Dedifferentiated amniotic fluid mesenchymal stem cell (primary cell): Measurements from ENCODE around the gene FGF8.
A peak's percentile ranks its signal among the peaks of the same experiment; 100 is the strongest.
"Not testable (repeated sequence)": the region's sequence is repeated elsewhere in the genome, so short reads cannot be mapped to it uniquely, and the experiment has no call there.

Experiments
- DNase-seq: peaks from one replicate; pipeline ENCODE4 v3.0.0-alpha.2; 2016; ENCODE audit errors: extremely low spot score

The FGF8 gene, protein sequence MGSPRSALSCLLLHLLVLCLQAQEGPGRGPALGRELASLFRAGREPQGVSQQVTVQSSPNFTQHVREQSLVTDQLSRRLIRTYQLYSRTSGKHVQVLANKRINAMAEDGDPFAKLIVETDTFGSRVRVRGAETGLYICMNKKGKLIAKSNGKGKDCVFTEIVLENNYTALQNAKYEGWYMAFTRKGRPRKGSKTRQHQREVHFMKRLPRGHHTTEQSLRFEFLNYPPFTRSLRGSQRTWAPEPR

DNA sequence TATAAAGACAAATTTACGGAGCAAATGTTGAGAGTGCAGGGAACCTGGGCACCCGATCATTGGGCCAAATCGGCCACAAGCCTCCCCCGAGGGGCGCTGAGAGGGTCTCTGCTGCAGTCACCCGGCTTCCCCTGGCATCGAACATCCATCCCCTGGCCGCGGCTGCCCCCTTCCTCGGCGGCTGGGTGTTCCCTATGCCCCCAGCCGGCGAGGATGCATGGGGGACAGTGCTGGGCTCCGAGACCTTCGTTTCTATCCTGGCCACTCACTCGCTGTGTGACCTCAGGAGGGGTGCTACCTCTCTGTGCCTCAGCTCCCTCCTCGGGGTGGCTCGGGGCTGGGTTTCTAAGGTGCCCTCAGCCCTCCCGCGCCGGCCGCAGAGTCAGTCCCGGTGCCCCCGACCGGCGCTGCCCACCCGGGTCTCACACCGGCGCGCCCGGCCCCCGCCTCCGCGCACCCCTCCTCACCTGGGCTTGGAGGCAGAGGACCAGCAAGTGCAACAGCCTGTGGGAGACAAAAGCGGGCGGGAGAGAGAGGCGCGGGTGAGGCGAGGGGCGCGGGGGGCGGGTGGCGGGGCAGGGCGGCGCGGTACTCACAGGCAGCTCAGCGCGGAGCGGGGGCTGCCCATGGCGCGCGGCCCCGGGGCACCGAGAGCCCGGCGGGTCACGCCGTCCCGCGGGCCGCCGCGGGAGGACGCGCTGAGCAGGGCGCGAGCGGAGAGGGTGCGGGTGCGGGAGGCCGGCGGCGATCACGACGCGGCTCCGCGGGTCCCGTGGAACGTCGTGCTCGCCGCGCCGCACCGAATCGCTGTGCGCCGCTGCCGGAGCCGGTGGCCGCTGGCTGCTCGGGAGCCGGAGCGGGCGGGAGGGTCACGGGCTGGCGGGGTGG is at the start of gene FGF8:
Gene FGF8, minus strand, starts transcription at position 842 of the 888 bp plus-strand sequence. Its CDS starts 214 bp downstream, at position 628.
- DNase-seq = no peak

DNA sequence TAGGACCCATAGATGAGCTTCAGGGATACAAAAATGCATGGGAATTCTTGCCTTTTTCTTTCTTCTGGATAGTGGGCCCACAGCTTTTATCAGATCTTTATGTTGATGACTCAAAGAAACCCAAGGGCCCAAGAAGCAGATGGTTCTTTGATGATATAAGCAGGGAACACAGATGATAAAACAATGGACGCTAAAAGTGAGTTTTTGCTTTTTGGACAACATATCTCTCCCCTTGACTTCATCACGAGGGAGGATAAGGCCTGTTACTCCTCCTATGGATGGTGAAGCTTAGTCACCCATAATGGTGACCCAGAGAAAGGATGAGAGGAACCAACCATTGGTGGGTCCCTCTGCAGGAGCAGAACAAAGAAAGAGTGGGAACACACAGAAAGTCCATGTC is 48.8 kb upstream of the FGF8 start:
- no peak for DNase-seq

DNA sequence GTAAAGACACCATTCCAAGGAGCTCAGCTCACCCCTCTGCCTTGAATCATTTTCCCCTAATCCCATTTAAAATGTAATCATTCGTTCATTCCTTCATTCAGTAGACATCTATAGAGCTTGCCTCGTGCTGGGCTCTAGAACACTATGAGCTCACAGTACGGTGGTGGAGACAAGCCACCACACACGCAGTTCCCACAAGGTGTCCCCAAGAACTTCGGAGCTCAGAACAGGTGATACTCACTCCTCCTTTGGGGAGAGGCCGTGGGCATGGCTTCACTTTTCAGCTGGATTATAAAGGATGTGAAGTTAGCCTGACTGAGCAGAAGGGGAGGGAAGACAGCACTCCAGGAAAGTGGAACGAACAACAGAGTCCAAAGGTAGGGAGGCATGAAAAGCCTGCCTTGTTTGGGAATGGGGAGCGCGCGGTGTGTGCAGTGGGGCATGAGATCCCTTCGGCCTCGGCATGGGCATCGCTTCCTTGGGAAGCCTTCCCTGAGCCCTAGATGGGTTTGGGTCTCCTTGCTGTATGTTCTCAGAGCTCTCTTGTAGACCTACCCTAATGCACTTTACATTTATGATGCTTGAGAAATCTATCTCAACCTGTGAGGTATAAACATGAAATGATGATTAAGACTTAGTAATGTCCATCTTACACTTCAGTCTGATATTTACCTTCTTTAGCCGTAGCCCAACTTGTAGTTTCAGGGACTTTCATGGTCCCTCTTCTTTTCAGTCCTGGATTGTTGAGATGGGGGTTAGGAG is 43.1 kb upstream of the FGF8 start:
- no peak for DNase-seq

DNA sequence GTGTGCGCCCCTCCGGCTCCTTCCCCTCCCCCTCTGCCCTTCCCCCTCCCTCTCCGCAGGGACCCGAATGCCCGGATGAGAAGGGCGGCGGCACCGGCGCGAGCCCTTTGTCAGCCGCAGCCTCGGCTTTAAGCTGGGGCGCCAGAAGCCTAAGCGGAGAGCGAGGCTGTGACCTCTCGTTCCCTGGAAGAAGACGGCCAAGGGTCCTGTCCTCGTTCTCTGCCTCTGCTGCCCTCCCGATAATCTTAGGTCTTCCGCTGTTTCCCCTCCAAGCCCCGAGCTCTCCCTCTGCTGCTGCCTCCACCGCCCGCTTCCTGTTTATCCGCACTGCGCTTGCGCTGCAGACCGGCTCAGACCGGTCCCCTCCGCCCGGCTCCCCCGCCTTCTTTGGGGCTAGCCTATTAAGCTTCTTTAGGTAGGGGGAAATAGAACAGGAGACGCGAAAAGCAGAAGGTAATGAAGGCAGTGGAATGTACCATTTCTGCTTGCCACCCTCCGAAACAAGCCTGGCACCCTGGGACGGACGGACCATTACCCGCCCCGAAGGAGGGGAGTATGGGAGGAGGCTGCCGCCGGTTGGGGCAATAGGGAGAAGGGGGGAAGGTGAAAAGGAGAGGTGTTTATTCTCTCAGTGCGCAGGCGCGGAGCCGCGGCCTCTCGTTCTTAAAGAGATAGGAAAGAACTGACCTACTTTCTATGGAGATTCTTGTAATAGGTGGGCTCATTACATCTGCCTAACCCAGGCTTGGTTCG is 42.4 kb upstream of the FGF8 start, which contains the start of gene OGA:
Gene OGA, minus strand, starts transcription at position 326 of the 753 bp plus-strand sequence. CDS start 422 bp downstream, outside the sequence.
- peak; percentile 99 for DNase-seq

DNA sequence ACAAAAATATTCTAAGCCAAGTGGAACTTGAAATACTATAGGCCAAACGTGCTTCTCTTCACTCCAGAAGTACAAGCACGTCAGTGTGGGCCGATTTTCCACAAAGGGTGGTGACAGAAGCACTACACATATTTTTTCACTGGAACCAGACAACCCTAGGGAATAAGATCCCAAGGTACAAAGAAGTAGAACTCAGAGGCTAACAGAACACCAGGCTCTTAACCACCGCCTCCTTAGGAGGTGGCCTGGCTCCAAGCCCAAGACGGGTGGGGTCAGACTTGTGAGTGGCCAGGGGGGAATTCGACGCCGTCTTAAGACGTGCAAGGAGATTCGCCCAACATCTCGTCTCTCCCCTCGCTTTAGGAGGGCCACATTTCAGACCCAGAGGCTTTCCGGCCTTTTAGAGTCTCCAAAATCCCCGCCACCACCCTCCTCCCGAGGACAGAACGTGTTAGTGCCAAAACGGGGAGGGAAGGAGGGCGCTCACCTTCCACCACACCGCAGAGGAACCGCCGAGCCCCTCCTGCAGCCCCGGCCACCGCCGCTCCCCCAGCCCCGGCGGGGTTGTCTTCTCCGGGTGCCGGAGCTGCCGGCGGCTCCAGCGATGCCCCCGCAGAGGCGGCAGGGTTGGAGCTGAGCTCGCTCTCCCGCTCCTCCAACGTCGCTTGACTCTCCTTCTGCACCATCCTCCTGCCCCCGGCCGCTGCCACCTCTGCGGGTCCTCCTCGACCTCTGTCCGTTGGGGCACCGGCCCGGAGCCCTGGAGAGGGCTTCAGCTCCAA is 41.6 kb upstream of the FGF8 start:
- peak; percentile 84 for DNase-seq

DNA sequence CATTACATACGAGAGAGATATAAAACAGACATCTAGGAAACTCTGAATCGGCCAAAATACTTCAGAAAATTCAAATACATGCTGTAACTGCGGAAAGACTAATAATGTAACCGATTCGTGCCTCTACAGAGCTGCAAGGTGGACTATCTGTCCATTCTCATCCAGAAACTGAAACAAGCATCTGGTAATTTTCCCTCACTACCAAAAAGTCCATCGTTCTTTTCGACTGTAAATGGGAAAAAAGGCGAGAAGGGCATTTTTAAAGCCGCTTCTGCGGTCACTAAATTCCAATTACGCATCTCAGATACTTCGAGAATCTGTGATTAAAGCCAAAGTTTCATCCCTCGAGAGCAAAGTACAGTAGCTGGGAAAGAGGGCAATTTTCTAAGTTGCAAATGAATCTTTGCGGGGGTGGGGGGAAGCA is 41.0 kb upstream of the FGF8 start:
- DNase-seq = no peak

DNA sequence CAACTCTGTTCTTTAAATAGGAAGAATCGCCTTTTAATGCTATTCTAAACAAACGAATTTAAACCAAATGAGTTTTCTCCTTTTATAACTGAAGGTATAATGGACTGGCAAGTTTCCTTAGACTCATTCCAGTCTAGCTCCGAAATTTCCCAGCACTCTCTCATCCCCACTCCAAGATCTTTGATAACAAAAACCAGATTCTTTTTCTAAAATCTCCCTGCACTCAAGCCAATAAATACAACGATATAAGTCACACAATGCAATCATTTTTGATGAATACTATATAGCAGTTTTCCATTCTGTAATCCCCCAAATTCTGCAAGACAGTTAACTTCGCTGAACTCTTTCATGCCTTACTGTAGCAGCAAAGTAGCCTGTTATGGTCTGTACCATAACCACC is 40.5 kb upstream of the FGF8 start:
- DNase-seq = no peak

DNA sequence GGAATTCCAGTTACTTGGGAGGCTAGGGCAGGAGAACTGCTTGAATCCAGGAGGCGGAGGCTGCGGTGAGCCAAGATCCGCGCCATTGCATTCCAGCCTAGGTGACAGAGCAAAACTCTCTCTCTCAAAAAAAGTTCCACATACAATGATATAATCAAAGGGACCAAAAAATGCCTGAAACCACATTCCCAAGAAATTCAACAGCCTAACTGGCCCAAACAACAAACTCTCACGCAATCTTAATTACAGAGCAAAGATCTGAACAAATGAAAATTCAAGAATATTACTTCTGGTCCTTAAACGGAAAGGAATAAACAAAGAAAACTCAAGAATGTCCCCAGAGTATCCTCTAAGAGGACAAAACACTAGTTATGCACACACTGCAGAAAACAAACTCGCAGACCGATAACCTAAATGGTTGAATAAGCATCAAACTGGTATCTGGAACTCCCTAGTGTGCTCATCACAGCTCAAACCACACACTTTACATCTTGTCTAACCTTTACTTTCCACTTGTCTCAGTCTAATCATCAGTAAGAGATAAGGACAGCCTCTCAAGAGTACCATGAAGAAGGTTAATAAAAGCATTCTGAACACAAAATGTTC is 38.7 kb upstream of the FGF8 start:
- DNase-seq = no peak

DNA sequence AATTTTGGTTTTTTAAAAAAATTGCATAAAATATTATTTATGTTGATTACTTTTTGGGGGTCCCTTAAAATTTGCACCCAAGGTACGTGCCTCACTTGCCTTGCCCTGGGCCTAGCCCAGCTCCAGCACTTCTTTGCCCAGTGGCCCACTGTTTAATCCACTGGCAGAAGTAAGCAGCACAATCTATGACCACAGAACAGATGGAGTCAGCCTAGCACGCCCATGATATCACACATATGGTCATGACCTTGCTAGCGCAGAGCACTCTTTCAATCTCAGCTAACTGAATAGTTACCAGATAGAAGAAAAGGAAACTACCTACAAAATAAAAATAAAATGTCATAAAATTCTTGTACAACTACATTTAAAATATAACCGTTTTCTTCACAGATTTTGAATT is 36.7 kb upstream of the FGF8 start:
- no peak for DNase-seq

DNA sequence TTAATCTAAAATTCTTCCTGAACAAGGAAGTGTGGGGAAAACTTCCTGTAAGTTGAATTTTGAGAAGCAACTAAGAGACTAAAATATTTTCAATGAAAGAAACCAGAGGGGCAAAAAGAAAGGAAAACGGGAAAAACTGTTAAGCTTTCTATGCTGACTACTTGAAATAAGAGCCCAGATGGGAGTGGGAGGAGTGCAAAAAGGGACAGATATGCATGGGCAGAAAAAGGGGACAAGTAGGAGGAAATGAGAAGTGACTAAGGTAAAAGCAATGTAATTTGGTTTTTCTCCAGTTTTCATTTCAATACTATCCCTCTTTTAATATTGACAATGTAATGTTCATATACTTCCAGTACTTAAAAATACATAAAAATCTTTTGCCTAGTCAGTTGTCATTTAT is 31.2 kb upstream of the FGF8 start:
- no peak for DNase-seq

DNA sequence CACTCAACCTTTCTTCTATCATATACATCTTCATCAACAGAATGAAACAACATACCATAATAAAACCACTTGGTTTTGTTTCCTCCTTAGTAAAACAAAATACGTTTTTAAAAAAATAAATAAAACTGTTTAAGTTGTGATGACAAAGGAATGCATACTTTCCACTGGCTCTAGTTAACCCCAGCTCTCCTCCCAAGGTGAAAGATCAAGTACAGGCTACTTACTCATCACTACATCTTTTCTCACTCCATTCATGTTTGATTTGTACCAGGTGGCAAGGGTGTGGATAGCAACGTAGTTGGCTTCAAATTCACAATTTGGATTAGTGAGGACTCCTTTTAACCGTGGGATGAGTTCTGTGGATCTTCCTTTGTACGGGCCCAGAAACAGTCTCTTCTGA is 27.6 kb upstream of the FGF8 start:
- DNase-seq = no peak

DNA sequence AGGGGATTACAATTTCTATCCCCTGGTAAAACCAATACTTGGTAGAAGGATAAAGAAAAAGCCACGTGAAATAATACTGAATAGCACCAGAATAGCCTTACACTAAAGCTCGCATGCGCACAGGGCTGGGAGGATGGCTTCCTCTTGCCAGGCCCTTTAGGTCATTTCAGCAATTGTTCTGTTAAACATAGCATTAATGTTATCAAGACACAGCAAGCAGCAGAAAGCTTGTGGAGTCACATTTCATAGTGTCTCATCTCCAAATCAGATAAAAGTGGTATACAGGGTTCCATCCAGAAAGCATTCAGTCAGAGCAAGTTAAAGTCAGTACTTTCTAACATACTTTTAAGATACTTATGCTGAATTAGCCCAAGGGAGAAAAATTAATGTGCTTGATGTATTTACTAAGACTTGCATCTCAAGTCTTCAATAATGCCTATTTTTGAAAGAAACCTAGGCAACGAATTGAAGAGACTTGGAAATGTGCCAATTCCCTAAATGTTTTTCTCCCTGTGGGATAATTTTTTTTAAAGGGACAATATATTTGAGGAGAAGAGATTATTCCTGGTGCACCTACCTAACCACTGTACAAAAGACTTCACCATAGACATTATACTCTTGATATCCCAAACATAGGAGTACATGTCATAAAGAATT is 21.6 kb upstream of the FGF8 start:
- DNase-seq = no peak

DNA sequence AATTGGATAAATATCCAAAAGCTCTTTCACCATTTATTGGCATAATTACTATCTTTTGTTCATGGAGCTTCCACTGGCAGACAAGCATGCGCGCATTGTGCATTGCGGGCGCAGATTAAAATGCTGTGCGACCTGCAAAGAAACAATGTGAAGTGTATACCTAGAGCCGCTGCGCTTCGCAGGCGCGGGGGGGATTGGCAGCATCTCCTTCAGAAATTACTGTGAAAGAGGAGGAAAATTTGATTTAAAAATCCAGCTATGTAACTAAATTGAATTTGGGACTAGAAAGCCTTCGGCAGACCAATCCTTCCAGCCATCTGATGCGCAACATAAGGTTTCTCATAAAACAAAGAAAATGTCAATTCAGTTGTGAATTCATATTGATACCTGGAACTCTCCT is 17.6 kb upstream of the FGF8 start:
- no peak for DNase-seq

DNA sequence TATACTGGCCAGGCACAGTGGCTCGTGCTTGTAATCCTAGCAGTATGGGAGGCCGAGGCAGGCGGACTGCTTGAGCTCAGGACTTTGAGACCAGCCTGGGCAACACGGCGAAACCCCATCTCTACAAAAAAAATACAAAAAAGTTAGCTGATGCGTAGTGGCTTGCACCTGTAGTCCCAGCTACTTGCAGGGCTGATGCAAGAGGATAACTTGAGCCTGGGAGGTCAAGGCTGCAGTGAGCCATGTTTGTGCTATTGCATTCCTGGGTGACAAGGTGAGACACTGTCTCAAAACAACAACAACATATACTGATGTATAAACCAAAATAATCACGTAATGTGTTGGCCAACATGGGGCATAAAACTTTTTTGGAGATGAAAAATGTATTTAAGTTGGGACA is 13.8 kb upstream of the FGF8 start:
- DNase-seq = no peak

DNA sequence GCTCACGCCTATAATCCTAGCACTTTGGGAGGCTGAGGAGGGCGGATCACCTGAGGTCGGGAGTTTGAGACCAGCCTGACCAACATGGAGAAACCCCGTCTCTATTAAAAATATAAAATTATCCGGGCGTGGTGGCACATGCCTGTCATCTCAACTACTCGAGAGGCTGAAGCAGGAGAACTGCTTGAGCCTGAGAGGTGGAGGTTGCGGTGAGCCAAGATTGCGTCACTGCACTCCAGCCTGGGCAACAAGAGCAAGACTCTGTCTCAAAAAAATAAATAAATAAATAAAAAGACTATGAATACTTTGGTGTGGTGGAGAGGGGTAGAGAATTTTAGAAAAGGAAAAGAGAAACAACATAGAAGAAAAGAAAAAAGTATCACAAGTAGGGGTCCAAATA is 13.3 kb upstream of the FGF8 start:
- DNase-seq = not testable (repeated sequence)

DNA sequence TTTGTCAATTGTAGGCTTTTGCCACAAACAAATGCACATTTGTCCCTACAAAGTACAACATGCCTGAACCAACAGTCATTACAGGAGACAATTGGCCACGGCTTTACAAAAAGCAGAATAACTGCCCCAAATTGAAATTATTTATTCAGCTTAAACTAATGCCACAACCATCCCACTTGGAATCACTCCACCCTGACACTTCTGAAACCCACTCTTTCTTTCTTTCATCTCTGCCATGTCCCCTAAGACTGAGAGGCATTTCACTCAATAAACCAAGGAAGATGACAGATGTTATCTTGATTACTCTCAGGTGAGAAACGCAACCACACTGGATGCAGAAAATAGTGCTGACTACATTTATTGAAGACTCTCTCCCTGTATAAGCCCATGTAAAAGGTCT is 9.9 kb upstream of the FGF8 start:
- no peak for DNase-seq

DNA sequence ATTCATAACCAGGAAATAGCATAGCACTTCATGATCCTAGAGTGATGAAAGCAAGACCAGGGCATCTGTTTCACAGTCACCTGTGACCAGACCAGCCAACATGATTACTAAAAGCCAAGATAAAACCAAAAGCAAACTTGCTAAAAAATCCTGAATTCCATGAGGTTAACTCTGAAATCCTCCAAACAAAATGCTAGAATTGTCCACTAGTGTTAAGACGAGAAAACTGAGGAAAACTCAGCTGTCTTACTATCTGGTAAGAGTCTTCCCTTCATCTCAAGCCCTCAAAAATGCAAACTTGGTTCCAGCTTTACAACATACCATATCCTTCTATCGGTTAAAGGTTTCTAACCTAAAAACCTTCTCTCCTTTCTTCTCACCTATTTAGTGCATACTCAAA is 8.6 kb upstream of the FGF8 start:
- no peak for DNase-seq

DNA sequence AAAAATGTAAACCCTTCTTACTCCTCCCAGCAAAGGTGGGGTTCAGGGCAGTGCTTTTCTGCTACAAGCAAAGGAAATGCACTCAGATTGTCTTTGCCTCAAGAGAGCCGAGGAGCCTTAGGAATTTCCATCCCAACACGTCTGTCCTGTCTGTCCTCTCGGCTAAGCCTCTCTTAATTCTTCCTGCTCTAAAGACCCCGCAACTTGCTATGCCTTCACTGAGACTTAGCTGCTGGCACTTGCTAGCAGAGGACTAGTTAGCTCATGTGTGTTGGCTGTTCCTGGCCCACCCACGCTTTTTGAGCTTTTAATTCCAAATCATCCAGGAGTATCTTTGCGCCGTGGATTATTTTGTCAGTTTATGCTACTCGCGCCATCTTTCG is 7.8 kb upstream of the FGF8 start:
- no peak for DNase-seq

DNA sequence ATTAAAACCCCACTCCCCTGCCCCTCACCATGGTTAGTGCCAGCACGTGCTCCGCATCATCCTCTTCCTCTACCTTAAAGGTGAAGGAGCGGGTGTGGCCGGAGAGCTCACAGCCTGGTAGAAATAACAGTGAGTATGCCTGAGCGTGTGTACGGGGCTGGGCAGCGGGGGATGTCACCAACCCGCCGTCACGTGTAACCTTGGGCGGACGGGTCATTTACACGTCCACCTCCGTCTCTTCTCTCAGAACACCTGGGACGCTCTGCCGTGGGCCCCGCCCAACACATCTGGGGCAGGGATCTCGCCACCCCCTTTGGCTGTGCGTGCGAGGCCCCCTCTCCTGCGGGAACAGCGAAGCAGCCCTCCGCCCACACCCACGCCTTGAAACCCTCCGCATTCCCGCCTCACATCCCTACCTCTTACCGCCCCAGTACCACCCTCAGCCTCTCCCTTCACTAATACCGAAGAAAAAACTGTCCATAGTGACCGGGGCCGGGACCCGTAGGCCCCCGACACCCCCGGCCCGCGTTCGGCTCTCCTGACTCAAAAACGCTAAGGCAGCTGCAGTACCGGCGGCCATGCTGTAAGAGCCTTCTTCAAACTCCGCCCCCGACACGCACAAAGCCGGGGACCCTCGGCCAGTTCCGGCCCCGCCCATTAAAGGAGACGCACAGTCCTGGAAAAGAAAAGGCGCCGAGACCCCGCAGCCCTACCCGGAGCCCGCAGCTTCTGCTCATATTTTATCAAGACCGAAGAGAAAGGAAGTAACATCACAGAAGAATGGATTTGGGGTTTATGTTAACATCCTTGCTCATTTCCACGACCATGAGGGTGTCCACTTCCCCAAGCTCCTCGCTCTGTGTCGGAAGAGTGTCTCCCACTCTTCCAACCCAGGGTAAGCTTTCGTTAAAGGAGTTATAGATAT is 7.2 kb upstream of the FGF8 start, which contains the start of gene NPM3:
Gene NPM3, minus strand, starts transcription at position 636 of the 925 bp plus-strand sequence. Its CDS starts 56 bp downstream, at position 580.
- DNase-seq = peak; percentile 74
